Endodermal cell (in vitro differentiated cells): Measurements from ENCODE around the gene EPB41. TPM values are rescaled to one million over a fixed set of nuclear protein-coding genes. Genes with fewer than 3 reads are reported as not detected.

Source experiments
- DNase-seq: peaks from one replicate; pipeline ENCODE4 v3.0.0-alpha.2; 2017
- H3K27ac ChIP-seq: 2 replicates; pipeline ENCODE4 v1.5.1; 2013; ENCODE audit warnings: mild to moderate bottlenecking, low read depth, low read length, moderate library complexity
- H3K27me3 ChIP-seq: 2 replicates; pipeline ENCODE4 v1.6.1; 2013; ENCODE audit warnings: mild to moderate bottlenecking, low read length, moderate library complexity; ENCODE audit not compliant: insufficient read depth, control insufficient read depth, poor library complexity, severe bottlenecking
- H3K36me3 ChIP-seq: 2 replicates; pipeline ENCODE4 v1.7.0; 2013; ENCODE audit warnings: mild to moderate bottlenecking, low read length, moderate library complexity; ENCODE audit not compliant: control insufficient read depth, insufficient read depth
- H3K4me1 ChIP-seq: one replicate; pipeline ENCODE4 v1.7.0; 2013; ENCODE audit warnings: low read length; ENCODE audit not compliant: control insufficient read depth, insufficient read depth
- H3K4me3 ChIP-seq: 2 replicates; pipeline ENCODE4 v1.5.1; 2013; ENCODE audit warnings: mild to moderate bottlenecking, low read length, moderate library complexity
- H3K9ac ChIP-seq: 2 replicates; pipeline ENCODE4 v1.6.1; 2013; ENCODE audit warnings: mild to moderate bottlenecking, low read length, moderate library complexity; ENCODE audit not compliant: poor library complexity, severe bottlenecking; ENCODE audit errors: extremely low read depth
- H3K9me3 ChIP-seq: 2 replicates; pipeline ENCODE4 v1.6.1; 2013; ENCODE audit warnings: mild to moderate bottlenecking, low read length, moderate library complexity; ENCODE audit not compliant: control insufficient read depth
- H3K27ac Mint-ChIP-seq: 2 replicates; pipeline ENCODE4 v1.8.0; 2020; ENCODE audit warnings: mixed read lengths
- H3K27me3 Mint-ChIP-seq: 2 replicates; pipeline ENCODE4 v1.8.0; 2021; ENCODE audit warnings: mild to moderate bottlenecking, mixed read lengths; ENCODE audit not compliant: insufficient read depth
- H3K36me3 Mint-ChIP-seq: 2 replicates; pipeline ENCODE4 v1.8.0; 2020; ENCODE audit warnings: low read depth, mixed read lengths
- H3K4me1 Mint-ChIP-seq: 2 replicates; pipeline ENCODE4 v1.8.0; 2020; ENCODE audit warnings: mixed read lengths
- H3K4me3 Mint-ChIP-seq: 2 replicates; pipeline ENCODE4 v1.8.0; 2020; ENCODE audit warnings: mild to moderate bottlenecking, moderate library complexity, mixed read lengths
- H3K9me3 Mint-ChIP-seq: 2 replicates; pipeline ENCODE4 v1.8.0; 2020; ENCODE audit warnings: mild to moderate bottlenecking, mixed read lengths
- WGBS, 2 experiments: methylation state at CpG; one replicate each; pipeline versions ENCODE4 v1.1.5 to v1.1.7; 2013; ENCODE audit warnings: missing lambda C conversion rate in 2 of 2, mixed read lengths in 1 of 2; ENCODE audit not compliant: insufficient coverage in 1 of 2, insufficient read length in 1 of 2; 5-methylcytosine and 5-hydroxymethylcytosine counted together
- total RNA-seq, 2 donors: library from RNA; stranded (reverse); fragmentation: NEBNext Ultra II Directional in 1 of 2; extraction: Animal tissue kit (Norgen Biotek cat#: 25700) in 1 of 2; gene quantifications; 2 replicates in 1 of 2; 3 replicates in 1 of 2; pipeline ENCODE4 v1.2.1, GENCODE V29; 2021
- TF ChIP-seq, protein P1 (sequence below): fragments of 200-600 bp; sonication (generic); conservative IDR thresholded peaks from 2 replicates; pipeline ENCODE4 v1.5.0; 2021; ENCODE audit warnings: antibody characterized with exemption, mild to moderate bottlenecking

EPB41 gene
- total RNA-seq, 2 donors from 2014 or later = 60.3 to 91.0 TPM

DNA sequence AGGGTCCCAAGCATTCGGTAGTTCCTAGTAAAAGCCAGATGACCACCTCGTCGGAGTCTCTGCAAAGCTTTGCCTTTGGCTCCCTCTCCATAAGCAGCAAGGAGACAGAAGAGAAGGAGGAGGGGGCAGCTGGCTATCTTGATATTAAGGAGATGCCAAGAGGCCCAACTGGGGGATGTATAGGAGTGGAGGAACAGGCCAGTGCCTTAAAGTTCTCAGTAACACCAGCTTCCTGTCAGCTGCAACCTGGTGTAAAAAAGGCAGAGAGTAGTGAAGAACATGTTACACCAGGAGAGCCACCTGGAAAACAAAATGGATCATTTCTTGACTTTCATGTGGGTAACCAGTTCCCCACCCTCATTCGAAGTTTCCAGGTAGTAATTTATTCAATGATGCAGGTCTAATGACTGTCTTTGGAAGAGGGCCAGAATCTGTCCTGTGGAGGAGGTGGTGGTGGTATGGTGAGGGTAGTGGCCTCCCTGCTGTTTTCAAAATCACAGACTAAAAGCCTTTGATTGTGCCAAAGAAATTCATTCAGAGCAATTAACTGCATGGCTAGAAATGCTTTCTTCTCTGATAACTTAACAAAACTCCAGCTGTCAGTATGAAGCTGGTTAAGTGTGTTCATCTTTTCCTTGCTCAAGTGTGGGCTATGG, 182.0 kb downstream of the EPB41 start:
- H3K9me3 ChIP-seq = peaks cover 5% of the 10 kb centered on the region
- peaks cover 9% of the 10 kb centered on the region for H3K36me3 ChIP-seq
- DNase-seq = no peak
- peaks cover 4% of the 10 kb centered on the region for H3K4me1 ChIP-seq
- no peak overlapping the region for H3K27ac Mint-ChIP-seq
- TF ChIP-seq, protein P1, sequence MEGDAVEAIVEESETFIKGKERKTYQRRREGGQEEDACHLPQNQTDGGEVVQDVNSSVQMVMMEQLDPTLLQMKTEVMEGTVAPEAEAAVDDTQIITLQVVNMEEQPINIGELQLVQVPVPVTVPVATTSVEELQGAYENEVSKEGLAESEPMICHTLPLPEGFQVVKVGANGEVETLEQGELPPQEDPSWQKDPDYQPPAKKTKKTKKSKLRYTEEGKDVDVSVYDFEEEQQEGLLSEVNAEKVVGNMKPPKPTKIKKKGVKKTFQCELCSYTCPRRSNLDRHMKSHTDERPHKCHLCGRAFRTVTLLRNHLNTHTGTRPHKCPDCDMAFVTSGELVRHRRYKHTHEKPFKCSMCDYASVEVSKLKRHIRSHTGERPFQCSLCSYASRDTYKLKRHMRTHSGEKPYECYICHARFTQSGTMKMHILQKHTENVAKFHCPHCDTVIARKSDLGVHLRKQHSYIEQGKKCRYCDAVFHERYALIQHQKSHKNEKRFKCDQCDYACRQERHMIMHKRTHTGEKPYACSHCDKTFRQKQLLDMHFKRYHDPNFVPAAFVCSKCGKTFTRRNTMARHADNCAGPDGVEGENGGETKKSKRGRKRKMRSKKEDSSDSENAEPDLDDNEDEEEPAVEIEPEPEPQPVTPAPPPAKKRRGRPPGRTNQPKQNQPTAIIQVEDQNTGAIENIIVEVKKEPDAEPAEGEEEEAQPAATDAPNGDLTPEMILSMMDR = no peak
- H3K27me3 Mint-ChIP-seq = no peaks in the 10 kb centered on the region
- H3K27ac ChIP-seq = no peak overlapping the region
- H3K9me3 Mint-ChIP-seq = peaks cover 6% of the 10 kb centered on the region
- 65 to 84% methylated on average over 2 to 4 of the region's 4 CpGs for WGBS, 2 experiments
- H3K4me1 Mint-ChIP-seq = peaks cover 20% of the 10 kb centered on the region
- H3K27me3 ChIP-seq = no peaks in the 10 kb centered on the region
- no peak overlapping the region for H3K4me3 ChIP-seq
- no peak overlapping the region for H3K9ac ChIP-seq
- no peak overlapping the region for H3K4me3 Mint-ChIP-seq
- peaks cover 35% of the 10 kb centered on the region for H3K36me3 Mint-ChIP-seq

DNA sequence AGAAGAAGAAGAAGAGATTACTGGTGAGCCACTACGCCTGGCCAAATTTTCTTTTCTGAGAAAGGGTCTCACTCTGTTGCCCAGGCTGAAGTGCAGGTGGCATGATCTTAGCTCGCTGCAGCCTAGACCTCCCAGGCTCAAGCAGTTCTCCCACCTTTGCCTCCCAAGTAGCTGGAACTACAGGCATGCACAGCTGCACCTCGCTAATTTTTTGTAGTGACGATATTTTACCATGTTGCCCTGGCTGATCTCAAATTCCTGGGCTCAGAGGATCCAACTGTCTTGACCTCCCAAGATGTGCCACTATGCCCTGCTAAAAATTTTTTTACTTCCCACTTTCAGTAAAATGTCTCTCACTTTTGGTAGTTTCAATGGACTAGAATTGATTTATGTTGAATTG, 184.9 kb downstream of the EPB41 start:
- Histone ChIP-seq H3K36me3 (peaks cover 13% of the 10 kb centered on the region), H3K27me3 (no peaks in the 10 kb centered on the region), H3K27ac (no peak overlapping the region), H3K4me1 (peaks cover 4% of the 10 kb centered on the region), H3K4me3 (no peak overlapping the region), H3K9ac (no peak overlapping the region), H3K9me3 (no peaks in the 10 kb centered on the region)
- Mint-ChIP-seq H3K4me1 (peaks cover 20% of the 10 kb centered on the region), H3K27ac (no peak overlapping the region), H3K27me3 (no peaks in the 10 kb centered on the region), H3K4me3 (no peak overlapping the region), H3K36me3 (peaks cover 29% of the 10 kb centered on the region), H3K9me3 (no peaks in the 10 kb centered on the region)
- no peak for DNase-seq
- 92 to 100% methylated on average over 4 of the region's 4 CpGs for WGBS, 2 experiments
- TF ChIP-seq, protein P1 = no peak

DNA sequence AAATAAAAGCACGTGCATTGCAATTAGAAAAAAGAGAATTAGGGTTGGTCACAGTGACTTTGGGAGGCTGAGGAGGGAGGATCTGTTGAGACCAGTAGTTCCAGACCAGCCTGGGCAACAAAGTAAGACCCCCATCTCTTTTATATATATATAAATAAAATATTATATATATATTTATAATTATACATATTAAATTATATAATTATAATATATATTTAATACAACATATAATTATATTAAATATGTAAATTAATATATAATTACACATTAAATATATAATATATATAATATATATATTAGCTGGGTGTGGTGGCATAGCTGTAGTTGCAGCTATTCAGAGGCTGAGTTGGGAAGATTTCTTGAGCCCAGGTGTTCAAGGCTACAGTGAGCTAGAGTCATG, 186.1 kb downstream of the EPB41 start:
- TF ChIP-seq, protein P1 = no peak
- Mint-ChIP-seq H3K4me1 (peaks cover 20% of the 10 kb centered on the region), H3K4me3 (no peak overlapping the region), H3K36me3 (peaks cover 29% of the 10 kb centered on the region), H3K27ac (no peak overlapping the region), H3K9me3 (no peaks in the 10 kb centered on the region), H3K27me3 (no peaks in the 10 kb centered on the region)
- no peak for DNase-seq
- H3K4me3 ChIP-seq = no peak overlapping the region
- H3K36me3 ChIP-seq = peaks cover 13% of the 10 kb centered on the region
- no peak overlapping the region for H3K27ac ChIP-seq
- no peaks in the 10 kb centered on the region for H3K27me3 ChIP-seq
- 100% methylated on average over 1 of the region's 1 CpG; no CpG with 5 or more reads in 1 of the 2 experiments for WGBS, 2 experiments
- no peaks in the 10 kb centered on the region for H3K9me3 ChIP-seq
- H3K4me1 ChIP-seq = peaks cover 4% of the 10 kb centered on the region
- H3K9ac ChIP-seq = no peak overlapping the region
